Memory B cell (primary cell): ENCODE measurements around the gene ZBTB16.

Source experiments
- ATAC-seq: fragments of 150-1000 bp; cut with Tn5 transposase; 2 replicates; pipeline ENCODE4 v1.10.0; 2021; ENCODE audit warnings: low read depth, mild to moderate bottlenecking, moderate library complexity
- DNase-seq, 2 donors: peaks; one replicate each; pipeline ENCODE4 v3.0.0; 2022; ENCODE audit warnings: low spot score in 2 of 2
- H3K27ac Mint-ChIP-seq: one replicate; pipeline ENCODE4 v1.8.0; 2022; ENCODE audit warnings: mild to moderate bottlenecking, moderate library complexity, mixed read lengths
- H3K27me3 Mint-ChIP-seq: one replicate; pipeline ENCODE4 v1.8.0; 2022; ENCODE audit warnings: mixed read lengths
- H3K36me3 Mint-ChIP-seq: one replicate; pipeline ENCODE4 v1.8.0; 2022; ENCODE audit warnings: mild to moderate bottlenecking, mixed read lengths
- H3K4me1 Mint-ChIP-seq: one replicate; pipeline ENCODE4 v1.8.0; 2022; ENCODE audit warnings: mixed read lengths
- H3K4me3 Mint-ChIP-seq: one replicate; pipeline ENCODE4 v1.8.0; 2022; ENCODE audit warnings: mild to moderate bottlenecking, moderate library complexity, mixed read lengths
- H3K9me3 Mint-ChIP-seq: one replicate; pipeline ENCODE4 v1.8.0; 2022; ENCODE audit warnings: mixed read lengths

ZBTB16 gene

DNA sequence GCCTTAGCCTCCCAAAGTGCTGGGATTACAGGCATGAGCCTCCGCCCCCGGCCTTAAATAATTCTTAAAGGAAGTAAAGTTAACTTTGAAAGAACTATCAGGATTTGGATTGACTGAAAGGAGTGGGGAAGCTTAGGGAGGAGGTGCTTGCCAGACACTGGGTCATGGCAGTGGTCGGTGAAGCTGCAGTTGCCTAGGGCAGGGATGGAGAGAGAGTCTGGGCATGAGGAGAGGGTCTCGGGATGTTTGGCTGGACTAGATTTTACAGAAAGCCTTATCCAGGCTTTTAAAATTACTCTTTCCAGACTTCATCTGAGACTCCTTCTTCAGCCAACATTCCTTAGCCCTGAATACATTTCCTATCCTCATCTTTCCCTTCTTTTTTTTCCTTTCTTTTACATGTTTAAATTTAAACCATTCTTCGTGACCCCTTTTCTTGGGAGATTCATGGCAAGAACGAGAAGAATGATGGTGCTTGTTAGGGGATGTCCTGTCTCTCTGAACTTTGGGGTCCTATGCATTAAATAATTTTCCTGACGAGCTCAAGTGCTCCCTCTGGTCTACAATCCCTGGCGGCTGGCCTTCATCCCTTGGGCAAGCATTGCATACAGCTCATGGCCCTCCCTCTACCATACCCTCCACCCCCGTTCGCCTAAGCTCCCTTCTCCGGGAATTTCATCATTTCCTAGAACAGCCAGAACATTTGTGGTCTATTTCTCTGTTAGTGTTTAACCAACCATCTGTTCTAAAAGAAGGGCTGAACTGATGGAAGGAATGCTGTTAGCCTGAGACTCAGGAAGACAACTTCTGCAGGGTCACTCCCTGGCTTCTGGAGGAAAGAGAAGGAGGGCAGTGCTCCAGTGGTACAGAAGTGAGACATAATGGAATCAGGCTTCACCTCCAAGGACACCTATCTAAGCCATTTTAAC, 236.4 kb downstream of the ZBTB16 start, which contains the start of gene NNMT:
NNMT (plus strand) TSS at position 724 of the 929 bp plus-strand sequence; CDS start at position 882, 158 bp downstream.
- no peaks in the 10 kb centered on the region for H3K4me1 Mint-ChIP-seq

DNA sequence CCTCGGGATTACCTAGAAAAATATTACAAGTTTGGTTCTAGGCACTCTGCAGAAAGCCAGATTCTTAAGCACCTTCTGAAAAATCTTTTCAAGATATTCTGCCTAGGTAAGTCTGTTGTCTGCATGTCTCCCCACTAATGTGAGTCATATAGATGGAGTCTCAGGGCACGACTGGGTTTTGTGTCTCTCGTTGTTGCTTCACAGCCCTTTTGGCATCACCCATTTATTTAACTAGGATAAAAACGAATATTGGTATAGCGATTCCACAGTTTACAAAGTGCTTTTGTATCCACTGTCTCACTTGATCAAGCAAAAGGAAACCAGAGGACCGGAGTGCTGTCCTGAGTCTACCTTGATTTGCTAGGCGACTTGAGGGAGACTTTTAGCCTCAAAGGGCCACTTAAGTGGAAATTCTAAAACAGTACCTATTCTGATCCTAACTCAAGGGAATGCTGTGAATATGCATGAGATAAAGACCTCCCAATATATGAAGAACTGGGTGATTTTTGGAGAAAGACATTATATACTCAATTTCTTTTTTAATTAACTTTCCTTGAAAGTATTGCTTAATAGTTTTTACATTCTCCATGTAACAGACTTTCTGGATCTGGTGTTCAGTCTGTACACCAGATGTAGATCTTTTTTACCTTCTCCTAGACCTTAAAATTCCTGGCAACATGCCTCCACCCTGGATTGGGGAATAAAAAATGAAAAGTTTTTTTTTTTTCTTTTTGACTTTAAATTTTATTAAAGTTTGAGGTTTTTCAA, 237.3 kb downstream of the ZBTB16 start:
- H3K27ac Mint-ChIP-seq, result no peak overlapping the region
- no peak for ATAC-seq

More for the DNA sequence above, 236.4 kb downstream of the ZBTB16 start, which contains the start of gene NNMT:
- H3K27ac Mint-ChIP-seq, result no peak within 1 kb of the TSS
- no peak within 1 kb of the TSS for H3K4me3 Mint-ChIP-seq
- DNase-seq (no peak), ATAC-seq (no peak)
- H3K36me3 Mint-ChIP-seq, result no peaks in the 10 kb centered on the region
- peaks cover 7% of the 10 kb centered on the region for H3K9me3 Mint-ChIP-seq
- H3K27me3 Mint-ChIP-seq, result peaks cover 11% of the 10 kb centered on the region

DNA sequence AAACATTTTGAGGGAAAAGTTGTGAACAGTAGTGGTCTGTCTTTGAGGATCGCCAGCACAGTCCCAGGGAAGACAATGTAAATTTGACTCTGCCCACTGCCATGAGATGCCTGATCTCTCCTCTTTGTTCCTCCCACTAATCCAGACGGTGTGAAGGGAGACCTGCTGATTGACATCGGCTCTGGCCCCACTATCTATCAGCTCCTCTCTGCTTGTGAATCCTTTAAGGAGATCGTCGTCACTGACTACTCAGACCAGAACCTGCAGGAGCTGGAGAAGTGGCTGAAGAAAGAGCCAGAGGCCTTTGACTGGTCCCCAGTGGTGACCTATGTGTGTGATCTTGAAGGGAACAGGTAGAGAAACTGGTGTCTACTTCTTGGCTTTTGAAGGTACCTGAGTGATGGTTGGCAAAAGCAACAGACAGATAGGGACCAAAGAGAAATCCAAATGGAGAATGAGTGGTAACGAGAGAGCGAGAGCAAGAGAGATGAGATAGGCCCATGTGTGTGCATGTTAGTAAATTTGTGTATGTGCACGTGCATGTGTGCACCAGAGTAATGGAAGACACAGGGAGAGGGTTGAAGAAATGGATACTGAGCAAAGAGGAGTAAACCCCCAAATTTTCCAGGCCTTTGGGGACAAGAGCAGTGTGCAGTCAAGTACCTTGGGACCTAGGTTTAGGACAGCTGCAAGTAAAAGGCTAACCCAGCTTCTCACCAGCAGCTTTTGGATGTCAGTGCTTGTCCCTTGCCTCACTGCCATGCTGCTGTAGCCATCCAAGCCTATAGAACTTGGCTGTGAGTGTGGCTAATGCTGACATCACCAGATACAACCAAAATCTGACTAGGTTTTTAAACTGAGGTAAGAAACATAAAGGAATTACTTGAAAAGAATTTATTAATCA, 238.5 kb downstream of the ZBTB16 start:
- Mint-ChIP-seq H3K4me1 (no peaks in the 10 kb centered on the region), H3K27me3 (peaks cover 15% of the 10 kb centered on the region)

More for the DNA sequence above, 237.3 kb downstream of the ZBTB16 start:
- Mint-ChIP-seq H3K4me1 (no peaks in the 10 kb centered on the region), H3K36me3 (no peaks in the 10 kb centered on the region), H3K27me3 (peaks cover 13% of the 10 kb centered on the region), H3K4me3 (no peak overlapping the region), H3K9me3 (peaks cover 9% of the 10 kb centered on the region)
- no peak for DNase-seq

DNA sequence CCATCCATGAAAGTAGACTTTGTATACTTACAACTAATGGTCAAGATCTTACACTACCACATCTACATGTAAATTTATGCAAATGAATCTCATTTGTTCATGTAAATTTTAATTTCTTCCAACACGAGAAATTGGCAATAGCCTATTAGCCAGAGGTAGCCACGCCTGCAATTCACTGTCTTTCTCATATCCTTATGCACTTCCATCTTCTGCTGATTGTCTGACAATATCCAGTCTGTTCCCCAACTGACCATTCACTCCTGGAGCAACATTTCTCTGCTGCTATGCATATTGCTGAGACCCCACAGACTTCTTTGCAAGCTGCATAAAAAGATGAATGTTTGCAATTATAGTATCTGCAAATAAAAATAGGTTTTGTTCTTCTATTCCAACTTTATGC, 239.2 kb downstream of the ZBTB16 start:
- Mint-ChIP-seq H3K27me3 (peaks cover 12% of the 10 kb centered on the region), H3K27ac (no peak overlapping the region), H3K4me1 (no peaks in the 10 kb centered on the region), H3K36me3 (peaks cover 1% of the 10 kb centered on the region), H3K4me3 (no peak overlapping the region), H3K9me3 (peaks cover 10% of the 10 kb centered on the region)
- ATAC-seq (no peak), DNase-seq (no peak)

More for the DNA sequence above, 238.5 kb downstream of the ZBTB16 start:
- Mint-ChIP-seq H3K4me3 (no peak overlapping the region), H3K27ac (no peak overlapping the region), H3K9me3 (peaks cover 11% of the 10 kb centered on the region), H3K36me3 (peaks cover 1% of the 10 kb centered on the region)
- ATAC-seq (no peak), DNase-seq (no peak)
